Activated CD8-positive, alpha-beta memory T cell treated with anti-CD3 and anti-CD28 coated beads for 4 hours (primary cell): ENCODE data around the gene ZDHHC17.
"Not testable (repeated sequence)": the region's sequence is repeated elsewhere in the genome, so short reads cannot be mapped to it uniquely, and the experiment has no call there.

Experiments used
- DNase-seq, 2 donors: peaks; one replicate each; pipeline ENCODE4 v3.0.0-alpha.2; 2020; ENCODE audit warnings: low read depth in 2 of 2

ZDHHC17 gene

DNA sequence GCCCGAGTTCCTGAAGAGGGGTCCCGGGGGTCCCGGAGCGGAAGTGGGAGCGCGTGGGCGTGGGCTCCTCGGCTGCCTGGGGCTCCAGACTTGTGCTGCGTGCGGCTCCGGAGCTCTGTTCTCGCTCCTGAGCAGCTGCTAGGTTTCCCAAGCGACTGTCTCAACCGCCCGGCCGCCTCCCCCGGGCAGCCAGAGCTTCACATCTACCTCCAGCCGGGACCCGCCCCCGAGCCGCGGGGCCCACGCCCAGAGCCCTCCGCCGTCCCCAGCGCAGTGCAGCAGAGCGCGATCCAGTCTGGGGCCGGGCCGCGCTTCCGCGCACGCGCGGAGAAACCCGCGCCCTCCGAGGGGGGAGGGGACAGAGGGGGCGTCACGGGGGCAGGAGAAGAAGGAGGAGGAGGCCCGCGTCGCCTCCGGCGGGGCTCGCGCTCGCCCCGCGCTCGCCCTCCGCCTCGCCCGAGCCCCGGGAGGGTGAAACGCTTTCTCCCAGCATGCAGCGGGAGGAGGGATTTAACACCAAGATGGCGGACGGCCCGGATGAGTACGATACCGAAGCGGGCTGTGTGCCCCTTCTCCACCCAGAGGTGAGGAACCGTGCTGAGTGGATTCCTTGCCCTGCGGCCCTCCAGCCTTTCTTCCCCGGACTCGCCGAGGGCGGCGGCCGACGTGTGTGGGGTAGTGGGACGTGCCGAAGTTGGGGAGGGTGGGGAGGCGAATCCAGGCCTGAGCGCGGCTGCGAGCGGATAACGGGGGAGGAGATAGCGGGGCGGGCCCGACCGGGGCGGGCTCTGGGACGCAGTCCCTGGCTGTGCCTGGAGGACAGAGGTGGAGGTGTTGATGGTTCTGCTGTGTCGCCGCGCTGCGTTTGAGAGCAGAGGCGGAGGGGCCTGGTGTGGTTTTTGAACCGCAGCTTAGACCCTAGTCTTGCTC lies at the start of gene ZDHHC17:
Gene ZDHHC17 (plus strand): TSS at position 370 of the 930 bp plus-strand sequence. CDS start 122 bp downstream, at position 492.
- DNase-seq = peak; percentile 84 to 91

DNA sequence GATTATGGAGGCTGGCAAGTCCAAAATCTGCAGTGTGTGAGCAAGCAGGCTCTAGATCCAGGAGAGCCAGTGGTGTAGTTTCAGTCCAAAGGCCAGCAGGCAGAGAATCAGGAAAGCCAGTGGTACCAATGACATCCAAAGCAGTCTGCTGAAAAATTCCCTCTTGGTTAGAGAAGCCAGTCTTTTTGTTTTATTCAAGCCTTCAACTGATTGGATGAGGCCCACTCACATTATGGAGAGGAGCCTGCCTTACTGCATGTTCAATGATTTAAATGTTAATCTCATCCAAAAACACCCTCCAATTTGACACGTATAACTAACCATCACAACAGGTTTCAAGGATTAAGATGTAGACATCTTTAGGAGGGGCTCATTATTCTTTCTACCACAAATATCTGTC lies 49.5 kb upstream of the ZDHHC17 start:
- DNase-seq = no peak

DNA sequence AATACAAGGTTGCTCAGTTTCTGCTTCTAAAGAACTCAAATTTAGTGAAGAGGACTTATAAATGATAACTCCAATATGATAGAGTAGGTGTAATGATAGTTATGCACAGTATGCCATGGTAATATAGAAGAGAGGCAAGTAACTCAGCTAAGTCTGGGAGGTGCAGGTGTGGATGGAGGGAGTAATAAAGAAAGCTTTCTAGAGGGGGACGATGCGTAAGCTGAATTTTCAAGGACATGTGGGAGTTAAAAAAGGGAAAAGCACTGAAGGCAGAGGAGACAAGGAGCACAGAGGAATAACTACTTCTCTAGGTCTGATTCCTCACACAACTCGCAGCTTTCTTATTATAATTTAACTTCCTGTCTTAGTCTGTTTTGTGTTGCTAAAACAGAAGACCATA lies 49.1 kb upstream of the ZDHHC17 start:
- no peak for DNase-seq

DNA sequence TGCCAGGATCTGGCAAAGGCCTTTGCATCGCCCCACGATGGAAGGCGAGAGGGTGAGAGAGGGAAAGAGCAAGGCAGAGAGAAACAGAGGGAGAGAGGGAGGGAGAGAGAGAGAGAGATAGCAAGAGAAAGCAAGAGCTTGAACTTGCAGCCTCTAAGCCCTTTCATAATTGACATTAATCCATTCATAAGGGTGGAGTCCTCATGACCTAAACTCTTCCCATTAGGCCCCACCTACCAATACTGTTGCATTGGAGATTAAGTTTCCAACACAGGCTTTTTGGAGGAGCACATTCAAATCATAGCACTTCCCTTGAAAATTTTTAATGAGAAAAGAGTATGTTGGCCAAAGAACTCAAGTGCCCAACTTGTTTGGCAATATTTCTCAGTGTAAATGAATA lies 48.6 kb upstream of the ZDHHC17 start:
- no peak for DNase-seq

GRCh38 chr12:76717314-76717713 lies 46.6 kb upstream of the ZDHHC17 start:
- DNase-seq = no peak

GRCh38 chr12:76719171-76720041 lies 44.5 kb upstream of the ZDHHC17 start:
- DNase-seq = no peak

DNA sequence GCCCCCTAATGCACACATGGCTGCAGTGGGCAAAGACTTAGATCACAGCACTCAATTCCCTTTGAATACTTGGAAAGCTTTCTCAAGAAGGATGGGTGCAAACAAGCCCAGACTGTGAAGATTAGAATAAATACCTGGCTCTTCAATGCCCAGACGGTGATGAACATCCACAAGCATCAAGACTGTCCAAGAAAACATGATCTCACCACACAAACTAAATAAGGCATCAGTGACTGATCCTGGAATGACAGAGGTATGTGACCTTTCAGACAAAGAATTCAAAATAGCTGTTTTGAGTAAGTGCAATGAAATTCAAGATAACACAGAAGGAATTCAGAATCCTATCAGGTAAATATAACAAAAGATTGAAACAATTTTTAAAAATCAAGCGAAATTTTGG lies 43.8 kb upstream of the ZDHHC17 start:
- no peak for DNase-seq

- no peak for DNase-seq
These were observed 37.3 kb upstream of the ZDHHC17 start for GRCh38 chr12:76726626-76727025.

DNA sequence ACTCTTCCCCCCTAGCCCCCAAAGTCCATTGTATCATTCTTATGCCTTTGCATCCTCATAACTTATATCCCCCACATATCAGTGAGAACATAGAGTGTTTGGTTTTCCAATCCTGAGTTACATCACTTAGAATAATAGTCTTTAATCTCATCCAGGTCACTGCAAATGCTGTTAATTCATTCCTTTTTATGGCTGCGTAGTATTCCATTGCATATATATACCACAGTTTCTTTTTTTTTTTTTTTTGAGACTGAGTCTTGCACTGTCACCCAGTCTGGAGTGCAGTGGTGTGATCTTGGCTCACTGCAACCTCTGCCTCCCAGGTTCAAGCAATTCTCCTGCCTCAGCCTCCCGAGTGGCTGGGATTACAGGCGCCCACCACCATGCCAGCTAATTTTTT lies 31.7 kb upstream of the ZDHHC17 start:
- not testable (repeated sequence) for DNase-seq

GRCh38 chr12:76737689-76738088 lies 26.2 kb upstream of the ZDHHC17 start:
- not testable (repeated sequence) for DNase-seq

DNA sequence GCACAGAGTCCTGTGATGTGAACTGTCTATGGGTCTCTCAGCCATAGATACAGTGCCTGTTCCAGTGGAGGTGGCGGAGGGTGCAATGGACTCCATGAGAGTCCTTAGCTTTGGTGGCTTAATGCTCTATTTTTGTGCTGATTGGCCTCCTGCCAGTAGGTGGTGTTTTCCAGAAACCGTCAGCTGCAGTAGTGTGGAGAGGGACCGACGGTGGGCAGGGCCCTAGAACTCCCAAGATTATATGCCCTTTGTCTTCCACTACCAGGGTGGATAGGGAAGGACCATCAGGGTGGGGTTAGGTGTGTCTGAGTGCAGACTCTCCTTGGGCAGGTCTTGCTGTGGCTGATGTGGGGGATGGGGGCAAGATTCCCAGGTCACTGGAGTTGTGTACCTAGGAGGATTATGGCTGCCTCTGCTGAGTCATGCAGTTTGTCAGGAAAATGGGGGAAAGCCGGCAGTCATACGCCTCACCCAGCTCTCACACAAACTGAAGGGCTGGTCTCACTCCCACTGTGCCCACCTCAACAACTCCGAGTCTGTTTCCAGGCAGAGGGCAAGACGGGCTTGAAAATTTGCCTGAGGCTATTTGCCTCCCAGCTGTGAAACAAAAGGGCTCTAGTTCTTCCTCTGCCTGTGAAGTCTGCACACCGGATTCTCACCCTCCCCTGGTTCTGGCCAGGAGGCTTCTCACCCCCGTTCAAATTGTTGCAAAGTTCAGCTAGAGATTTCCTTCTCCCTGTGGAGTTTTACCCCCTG lies 24.9 kb upstream of the ZDHHC17 start:
- DNase-seq = no peak

- no peak for DNase-seq
These were observed 24.0 kb upstream of the ZDHHC17 start for GRCh38 chr12:76739896-76740295.

GRCh38 chr12:76740501-76740900 lies 23.4 kb upstream of the ZDHHC17 start:
- no peak for DNase-seq

- DNase-seq = no peak
These were observed 18.6 kb upstream of the ZDHHC17 start for GRCh38 chr12:76745343-76745742.

DNA sequence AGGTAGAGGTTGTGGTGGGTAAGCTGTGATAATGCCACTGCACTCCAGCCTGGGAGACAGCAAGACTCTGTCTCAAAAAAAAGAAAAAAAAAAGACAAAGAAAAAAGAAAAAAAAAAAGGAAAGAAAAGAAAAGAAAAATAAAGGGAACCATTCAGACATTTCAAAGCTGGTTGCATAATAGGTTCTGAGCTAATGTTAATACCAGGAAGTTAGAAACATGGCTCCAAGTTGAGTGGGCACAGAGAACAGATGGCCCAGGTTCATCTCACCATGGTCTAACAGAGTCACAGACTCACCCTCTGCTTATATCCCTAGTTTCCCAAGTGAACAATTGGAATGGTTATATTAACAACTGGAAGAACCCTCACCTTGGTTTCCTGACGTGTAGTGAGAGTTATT lies 17.4 kb upstream of the ZDHHC17 start:
- DNase-seq = no peak

- DNase-seq = no peak
These were observed 16.7 kb upstream of the ZDHHC17 start for GRCh38 chr12:76747245-76747644.

DNA sequence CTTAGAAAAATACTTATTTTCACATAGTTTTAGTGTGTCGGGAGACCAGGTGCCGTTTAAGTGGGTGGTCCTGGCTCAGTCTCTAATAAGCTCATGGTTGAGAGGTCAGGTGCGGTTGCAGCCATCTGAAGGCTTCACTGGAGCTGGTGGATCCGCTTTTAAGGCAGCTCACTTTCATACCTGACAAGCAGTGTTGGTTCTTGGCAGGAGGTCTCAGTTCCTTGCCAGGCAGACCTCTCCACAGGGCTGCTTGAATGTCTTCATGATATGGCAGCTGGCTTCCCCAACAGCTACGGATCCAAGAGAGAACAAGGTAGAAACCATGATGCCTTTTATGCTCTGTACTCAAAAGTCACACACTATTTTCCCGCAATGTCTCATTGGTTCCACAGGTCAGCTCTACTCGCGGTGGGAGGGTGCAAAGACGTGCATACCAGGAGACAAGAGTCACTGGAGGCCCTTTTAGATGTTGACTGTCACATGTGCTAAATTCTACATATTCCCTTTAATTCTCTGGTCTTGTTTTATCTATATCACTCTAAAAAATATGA lies 8.0 kb upstream of the ZDHHC17 start:
- DNase-seq = no peak

GRCh38 chr12:76757694-76758093 lies 6.2 kb upstream of the ZDHHC17 start:
- DNase-seq = no peak

DNA sequence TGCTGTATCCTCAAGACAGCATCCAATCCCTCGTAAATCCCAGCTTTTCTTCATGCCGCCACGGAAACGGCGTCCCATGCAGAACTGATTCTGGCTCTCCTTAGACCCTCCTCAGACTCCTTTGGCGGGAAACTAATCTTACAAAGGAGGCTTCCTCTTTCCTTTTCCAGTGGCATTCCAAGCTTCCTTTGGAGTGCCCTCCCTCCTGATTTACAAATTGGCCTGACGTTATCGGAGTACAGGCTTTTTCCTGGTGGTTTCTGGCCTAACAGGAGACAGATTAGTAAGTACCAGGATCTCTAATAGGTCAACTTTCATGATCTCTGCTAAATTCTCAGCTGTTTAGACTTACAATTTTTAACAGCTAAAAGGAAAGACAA lies 1.3 kb upstream of the ZDHHC17 start:
- no peak for DNase-seq

DNA sequence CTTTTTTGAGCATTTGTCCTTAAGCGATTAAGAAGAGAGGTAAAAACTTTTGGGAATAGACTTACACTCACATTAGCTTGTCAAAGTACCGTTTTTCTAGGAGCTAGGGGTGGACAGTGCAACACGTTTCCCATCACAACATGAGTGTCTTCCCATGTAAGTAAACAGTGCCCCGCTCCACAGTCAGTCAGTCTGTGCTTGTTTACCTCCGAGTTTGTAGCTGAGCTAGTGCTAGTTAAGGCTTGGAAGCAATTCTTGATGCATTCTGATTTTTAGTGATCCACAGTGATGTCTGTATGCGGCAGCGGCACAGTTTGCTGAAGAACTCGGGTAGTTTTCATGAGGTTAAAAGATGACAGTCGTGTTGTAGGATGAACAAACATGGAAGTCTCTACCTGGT lies 941 bp downstream of the ZDHHC17 start:
- no peak for DNase-seq

DNA sequence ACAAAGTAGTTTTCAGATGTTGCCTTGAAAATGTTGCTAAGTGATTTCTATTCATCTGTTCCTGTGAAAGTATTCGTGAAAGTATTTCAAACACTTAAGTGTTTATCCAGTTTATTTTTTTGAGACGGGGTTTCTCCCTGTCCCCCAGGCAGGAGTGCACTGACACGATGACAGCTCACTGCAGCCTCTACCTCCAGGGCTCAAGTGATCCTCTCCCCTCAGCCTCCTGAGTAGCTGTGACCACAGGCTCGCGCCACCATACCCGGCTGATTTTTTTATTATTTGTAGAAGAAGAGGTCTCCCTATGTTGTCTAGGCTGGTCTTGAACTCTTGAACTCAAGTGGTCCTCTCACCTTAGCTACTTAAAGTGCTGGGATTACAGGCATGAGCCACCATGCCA lies 1.7 kb downstream of the ZDHHC17 start:
- no peak for DNase-seq

- no peak for DNase-seq
These were observed 2.2 kb downstream of the ZDHHC17 start for GRCh38 chr12:76766161-76766560.
